GM21447 (cell line): ENCODE results near the gene RFX3.

Experiments
- ATAC-seq: cut with Tn5 transposase; IDR thresholded peaks from one replicate; pipeline ENCODE4 v1.9.1; 2021; ENCODE audit not compliant: unreplicated experiment

The RFX3 gene

GRCh38 chr9:3290231-3290840 lies 235.5 kb downstream of the RFX3 start:
- no peak for ATAC-seq

DNA sequence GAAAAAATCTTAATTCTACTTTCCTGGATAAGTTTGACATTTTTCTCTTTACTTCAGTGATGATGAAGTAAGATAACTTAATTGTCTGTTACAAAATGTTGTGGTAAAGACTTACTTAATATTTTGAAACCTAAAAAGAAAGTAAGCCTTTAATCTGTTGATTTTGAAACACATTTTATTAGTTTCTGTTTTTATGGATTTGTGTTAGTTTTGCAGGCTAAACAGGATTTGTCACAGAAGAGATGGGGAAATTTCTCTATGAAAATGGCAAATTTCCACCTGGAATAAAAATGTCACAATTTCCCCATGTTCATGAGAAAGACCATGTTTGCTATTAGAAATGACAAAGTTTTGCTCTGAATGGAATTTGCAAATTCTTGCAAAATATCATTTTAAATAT lies 237.1 kb downstream of the RFX3 start:
- ATAC-seq = no peak

- ATAC-seq = no peak
Observed at GRCh38 chr9:3285365-3286161, 240.2 kb downstream of the RFX3 start.

- ATAC-seq = no peak
Observed at GRCh38 chr9:3282365-3282764, 243.4 kb downstream of the RFX3 start.

DNA sequence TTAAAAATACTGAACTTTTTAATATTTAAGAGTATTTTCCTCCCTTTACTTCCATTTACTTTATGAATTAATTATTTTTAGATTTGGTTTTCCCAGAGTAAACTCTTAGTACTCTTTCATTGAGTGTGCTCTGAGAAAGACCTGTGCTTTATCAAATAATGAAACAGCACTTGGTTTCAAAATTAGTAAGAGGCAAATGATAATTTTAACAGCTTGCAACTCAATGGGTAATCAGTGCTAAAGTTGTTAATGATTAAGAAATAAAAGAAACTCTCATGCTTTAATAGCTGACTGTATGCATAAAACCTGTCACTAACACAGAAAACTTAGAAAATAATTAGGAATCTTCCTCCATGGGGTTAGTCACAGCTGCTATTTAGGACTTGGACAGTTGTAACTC lies 244.4 kb downstream of the RFX3 start:
- ATAC-seq = peak; percentile 65

- ATAC-seq = peak; percentile 68
Observed at GRCh38 chr9:3277200-3277599, 248.6 kb downstream of the RFX3 start.

- ATAC-seq = no peak
Observed at GRCh38 chr9:3271581-3271980, 254.2 kb downstream of the RFX3 start.

DNA sequence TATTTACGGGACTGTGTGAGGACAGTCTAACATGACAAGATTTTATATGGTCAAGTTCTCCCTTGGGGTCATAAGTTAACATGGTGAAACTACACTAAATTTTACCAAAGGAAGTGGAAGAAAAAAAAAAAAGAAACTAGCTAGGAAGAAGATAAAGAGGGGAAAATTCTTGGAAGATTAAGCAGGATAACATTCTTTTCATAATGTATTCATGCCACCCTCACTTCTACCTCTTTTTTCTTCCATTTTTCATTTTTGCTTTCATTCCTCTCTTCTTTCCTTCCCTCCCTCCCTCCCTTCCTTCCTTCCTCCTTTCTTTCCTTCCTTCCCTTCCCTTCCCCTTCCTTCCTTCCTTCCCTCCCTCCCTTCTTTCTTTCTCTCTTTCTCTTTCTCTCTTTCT lies 254.6 kb downstream of the RFX3 start:
- ATAC-seq = no peak

DNA sequence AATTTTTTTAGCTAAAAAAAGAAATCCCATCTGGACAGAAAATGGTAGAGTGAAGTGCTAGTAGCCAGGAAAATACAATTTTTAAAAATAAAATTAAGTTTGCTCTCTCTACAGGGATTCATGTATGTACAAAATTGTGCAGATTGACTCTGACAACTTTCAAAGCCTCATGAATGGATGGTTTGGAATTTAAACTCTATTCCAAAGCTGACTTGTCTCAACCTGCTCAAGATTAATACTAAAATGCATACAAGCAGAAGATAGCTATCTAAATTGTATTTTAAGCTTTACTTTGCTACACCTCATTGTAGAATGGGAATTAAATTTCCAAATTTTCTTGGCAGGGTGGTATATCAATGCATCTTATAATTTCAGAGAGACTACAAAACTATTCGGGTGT lies 257.6 kb downstream of the RFX3 start:
- no peak for ATAC-seq

DNA sequence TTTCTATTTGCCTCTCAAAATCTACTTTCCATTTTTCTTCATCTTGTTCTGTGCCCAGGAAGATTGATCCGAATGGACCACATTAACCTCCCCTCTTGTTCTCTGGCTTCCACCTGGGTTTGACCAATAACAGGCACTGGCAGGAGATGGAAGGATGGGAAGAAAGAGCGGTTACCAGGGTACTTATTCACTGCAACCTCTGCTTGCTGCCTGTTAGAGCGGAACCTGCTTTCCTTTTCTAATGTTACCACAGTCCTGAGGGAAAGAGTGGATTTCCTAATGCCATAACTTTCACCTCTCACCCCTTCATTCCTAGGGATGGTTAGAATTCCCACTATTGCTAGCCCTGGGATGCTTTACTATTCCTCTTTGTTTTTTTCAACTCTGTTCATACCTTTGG lies 262.1 kb downstream of the RFX3 start:
- ATAC-seq = no peak

DNA sequence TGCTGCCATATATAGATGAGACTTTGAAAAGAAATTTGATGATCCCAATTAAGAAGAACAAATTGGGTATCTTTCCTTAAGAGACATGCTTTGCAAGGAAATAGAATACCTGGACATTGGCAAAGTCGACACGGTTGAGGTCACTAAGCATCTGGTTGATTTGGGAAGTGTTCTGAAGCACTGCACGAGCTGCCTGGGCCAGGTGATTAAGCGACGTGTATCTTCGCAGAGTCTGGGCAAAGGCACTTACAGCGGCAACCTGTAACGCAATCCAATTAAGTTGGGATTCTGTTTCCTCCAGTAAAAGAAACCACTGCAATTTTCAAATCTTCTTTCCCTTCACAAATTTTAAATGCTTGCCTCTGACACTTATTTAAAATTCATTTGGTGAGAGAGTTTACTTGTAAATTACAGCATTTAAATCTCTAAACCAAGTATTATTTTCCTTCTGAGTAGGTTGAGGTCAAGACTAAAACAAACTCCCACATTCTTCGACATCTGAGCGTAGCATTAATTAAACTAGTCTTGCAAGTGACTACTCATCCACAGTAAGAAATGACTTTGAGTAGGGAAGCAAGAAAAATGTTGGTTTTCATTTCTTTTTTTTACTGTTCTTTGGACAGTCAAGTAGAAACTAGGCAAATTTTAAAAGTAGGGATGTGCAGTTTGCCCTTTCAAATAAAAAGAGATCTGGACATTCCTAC lies 262.8 kb downstream of the RFX3 start:
- no peak for ATAC-seq

- ATAC-seq = no peak
Observed at GRCh38 chr9:3261484-3261883, 264.3 kb downstream of the RFX3 start.

DNA sequence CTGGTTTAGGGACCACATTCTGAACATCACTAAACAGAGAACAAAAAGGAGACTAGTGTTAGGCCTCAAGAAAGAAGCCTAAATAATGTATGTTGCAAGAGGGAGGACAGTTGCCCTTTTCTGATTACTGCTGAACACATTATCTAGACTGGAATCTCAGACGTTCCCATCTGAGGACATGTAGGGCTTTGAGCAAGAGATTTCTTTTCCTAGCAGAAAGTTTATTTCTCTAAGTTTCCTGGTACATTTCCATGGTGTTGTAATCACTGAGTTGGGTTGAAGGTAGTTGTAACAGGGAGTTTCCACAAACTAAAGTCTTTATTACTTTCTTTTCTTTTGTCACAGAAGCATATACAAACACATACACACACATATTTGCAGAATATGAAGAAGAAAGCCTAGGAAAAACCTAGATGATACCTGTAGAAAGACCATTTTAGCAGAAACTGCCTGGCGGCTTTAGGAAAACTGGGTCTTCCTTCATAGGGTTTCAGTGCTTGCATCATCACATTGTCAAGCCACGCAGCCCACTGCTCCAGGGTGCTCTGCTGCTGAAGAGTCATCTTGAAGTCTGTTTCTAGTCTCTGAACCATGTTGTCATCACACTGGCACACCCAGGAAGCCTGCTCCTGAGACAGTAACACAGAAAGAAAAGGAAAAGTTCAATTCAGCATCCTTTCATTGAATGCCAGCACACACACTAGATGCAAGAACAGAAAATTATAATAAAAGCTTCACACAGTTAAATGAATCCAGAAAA lies 269.1 kb downstream of the RFX3 start:
- no peak for ATAC-seq

GRCh38 chr9:3251309-3251708 lies 274.5 kb downstream of the RFX3 start:
- no peak for ATAC-seq

DNA sequence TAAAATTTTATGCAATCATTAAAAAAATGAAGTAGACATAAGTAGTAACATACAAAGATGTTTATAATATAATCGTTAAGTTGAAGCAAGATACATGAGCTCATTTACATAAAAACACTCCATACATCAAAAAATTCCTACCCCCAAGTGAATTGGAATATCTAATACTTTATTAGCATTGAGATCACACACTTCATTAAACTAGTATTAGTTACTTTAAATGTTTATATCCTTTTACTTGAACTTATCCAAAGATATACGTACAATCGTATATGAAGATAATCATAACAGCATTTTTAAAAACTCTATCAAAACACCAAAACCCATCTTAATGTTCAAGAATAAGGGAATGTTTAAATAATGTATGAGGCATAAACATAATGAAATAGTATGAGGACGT lies 275.1 kb downstream of the RFX3 start:
- no peak for ATAC-seq

- ATAC-seq = no peak
Observed at GRCh38 chr9:3247211-3247610, 278.6 kb downstream of the RFX3 start.

GRCh38 chr9:3246241-3246640 lies 279.6 kb downstream of the RFX3 start:
- ATAC-seq = no peak

DNA sequence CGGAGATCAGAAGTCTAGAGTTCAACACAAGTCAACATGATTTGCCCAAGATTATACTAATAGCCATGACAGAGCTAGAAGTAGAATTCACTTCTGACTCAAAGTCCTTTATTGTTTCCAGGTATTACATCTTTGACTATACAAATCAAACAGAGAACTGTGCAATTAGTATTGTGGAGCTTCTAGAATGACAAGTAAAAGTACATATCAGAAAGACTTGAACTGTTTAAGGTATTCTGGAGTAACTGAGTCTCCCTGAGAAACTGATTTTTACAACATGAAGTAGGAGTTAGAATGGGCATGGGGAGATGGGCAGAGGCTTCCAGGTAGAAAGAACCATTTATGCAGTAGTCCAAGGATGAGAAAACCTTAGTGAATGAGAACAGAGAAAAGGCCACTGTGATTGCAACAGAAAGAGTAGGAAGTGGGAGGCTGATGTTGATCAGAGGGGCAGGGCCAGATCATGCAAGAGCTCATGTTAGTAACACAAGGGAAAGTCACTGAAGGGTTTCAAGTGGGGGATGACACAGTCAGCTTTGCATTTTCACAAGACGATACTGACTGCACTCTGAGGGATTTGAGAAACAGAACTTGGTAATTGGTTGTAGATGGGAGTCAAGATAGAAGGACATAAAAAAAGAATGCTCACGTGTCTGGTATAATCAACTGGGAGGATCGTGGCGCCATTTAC lies 280.7 kb downstream of the RFX3 start:
- peak; percentile 66 for ATAC-seq

DNA sequence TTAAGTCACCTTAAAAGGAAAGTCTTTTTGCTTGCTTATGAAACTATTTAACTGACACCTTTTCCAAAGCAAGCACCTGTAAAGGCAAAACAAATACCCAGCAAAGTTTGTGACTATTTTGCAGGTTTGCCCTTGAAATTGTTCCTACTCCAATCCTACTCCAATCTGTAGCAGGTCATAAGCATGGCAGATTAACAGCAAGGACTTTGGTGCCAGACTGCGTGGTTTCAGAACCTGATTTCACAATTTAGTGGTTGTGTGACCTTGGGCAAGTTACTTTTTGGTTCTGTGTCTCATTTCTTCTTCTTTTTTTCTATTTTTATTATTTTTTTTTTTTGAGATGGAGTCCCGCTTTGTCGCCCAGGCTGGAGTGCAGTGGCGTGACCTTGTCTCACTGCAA lies 282.1 kb downstream of the RFX3 start:
- ATAC-seq = no peak

DNA sequence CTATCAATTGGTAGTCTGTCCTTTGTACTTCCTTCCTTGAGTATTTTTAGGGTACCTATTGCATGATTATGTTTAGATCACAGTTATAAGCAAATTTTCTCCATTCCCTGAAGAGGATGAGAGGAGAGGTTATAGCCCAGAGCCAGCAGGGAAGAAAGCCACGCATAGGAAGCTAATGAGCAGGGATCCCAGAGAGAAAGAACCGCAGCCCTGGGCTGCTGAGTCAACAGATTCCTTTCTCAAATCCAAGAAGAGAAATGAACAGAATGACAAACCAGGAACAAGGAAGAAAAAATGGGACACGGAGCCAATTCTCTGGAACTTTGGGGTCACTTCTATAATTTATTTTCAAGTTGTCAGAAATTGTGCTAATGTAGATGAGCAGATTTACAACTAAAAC lies 284.5 kb downstream of the RFX3 start:
- ATAC-seq = no peak
